PC-9 (cell line): ENCODE data around the gene GOLIM4. TPM values are rescaled to one million over a fixed set of nuclear protein-coding genes. Genes with fewer than 3 reads are reported as not detected.

Source experiments
- BruUV-seq: library from RNA; stranded (reverse); fragments of 400-500 nt; replicated peaks from 2 replicates; lab custom pipeline; 2021; lab: Mats Ljungman, UMichigan
- CTCF ChIA-PET: fragments of 300-600 bp; sonication (Branson Sonifier 250); formaldehyde crosslinking; loops from one replicate; lab custom pipeline; 2022; ENCODE audit warnings: antibody characterized with exemption; lab: Charles Lee
- POLR2A ChIA-PET: fragments of 300-600 bp; sonication (Branson Sonifier 250); formaldehyde crosslinking; loops from one replicate; lab custom pipeline; 2022; ENCODE audit warnings: antibody characterized with exemption; ENCODE audit not compliant: unreplicated experiment; lab: Charles Lee
- DNase-seq, 2 experiments: peaks; one replicate each; pipeline versions ENCODE4 v3.0.0 to v3.0.0-alpha.2; 2015 to 2022; ENCODE audit warnings: mixed read lengths in 1 of 2
- H2AFZ ChIP-seq: fragments of 200-600 bp; sonication (generic); 2 replicates; pipeline ENCODE4 v1.8.1; 2017; ENCODE audit warnings: antibody characterized with exemption
- H3F3A ChIP-seq: fragments of 200-600 bp; sonication (generic); 2 replicates; pipeline ENCODE4 v1.8.1; 2017; ENCODE audit warnings: antibody characterized with exemption, mild to moderate bottlenecking, low read depth; ENCODE audit not compliant: insufficient read depth
- H3K27ac ChIP-seq: fragments of 200-600 bp; sonication (generic); 2 replicates; pipeline ENCODE4 v1.6.1; 2016; ENCODE audit warnings: mixed run types
- H3K27me3 ChIP-seq: fragments of 200-600 bp; sonication (generic); 2 replicates; pipeline ENCODE4 v1.6.1; 2016; ENCODE audit warnings: low read depth, mixed run types; ENCODE audit not compliant: insufficient read depth
- H3K36me3 ChIP-seq: fragments of 200-600 bp; sonication (generic); 2 replicates; pipeline ENCODE4 v1.6.1; 2016; ENCODE audit warnings: low read depth, mixed run types
- H3K4me1 ChIP-seq: fragments of 200-600 bp; sonication (generic); replicated peaks from 2 replicates; pipeline ENCODE4 v1.6.1; 2016; ENCODE audit warnings: mixed run types; ENCODE audit not compliant: insufficient read depth
- H3K4me2 ChIP-seq: fragments of 200-600 bp; sonication (generic); 2 replicates; pipeline ENCODE4 v1.6.1; 2017; ENCODE audit warnings: mixed run types
- H3K4me3 ChIP-seq: fragments of 200-600 bp; sonication (generic); 2 replicates; pipeline ENCODE4 v1.6.1; 2016; ENCODE audit warnings: mixed run types
- H3K79me2 ChIP-seq: fragments of 200-600 bp; sonication (generic); 2 replicates; pipeline ENCODE4 v1.6.1; 2017; ENCODE audit warnings: low read depth, mixed run types
- H3K9me2 ChIP-seq: fragments of 200-600 bp; sonication (generic); 2 replicates; pipeline ENCODE4 v1.8.1; 2017; ENCODE audit warnings: mild to moderate bottlenecking; ENCODE audit not compliant: insufficient read depth
- H3K9me3 ChIP-seq: fragments of 200-600 bp; sonication (generic); 2 replicates; pipeline ENCODE4 v1.8.1; 2016; ENCODE audit warnings: low read depth; ENCODE audit not compliant: insufficient read depth
- H4K20me1 ChIP-seq: fragments of 200-600 bp; sonication (generic); 2 replicates; pipeline ENCODE4 v1.8.1; 2017; ENCODE audit not compliant: insufficient read depth
- CTCF ChIP-seq: fragments of 200-600 bp; sonication (generic); conservative IDR thresholded peaks from 2 replicates; pipeline ENCODE4 v1.6.1; 2017; ENCODE audit warnings: mixed run types, antibody characterized with exemption, mild to moderate bottlenecking, moderate library complexity
- EZH2 ChIP-seq: fragments of 200-600 bp; sonication (generic); IDR thresholded peaks from 2 replicates; pipeline ENCODE4 v1.8.0; 2017; ENCODE audit warnings: antibody characterized with exemption, low read depth
- intact Hi-C: fragments of 100-400 bp; cut with micrococcal nuclease; formaldehyde crosslinking; loops from one replicate; pipeline ENCODE4 v1.10.0; 2022; ENCODE audit not compliant: unreplicated experiment
- total RNA-seq: library from RNA; stranded (reverse); gene quantifications from 2 replicates; pipeline ENCODE4 v1.2.3, GENCODE V29; 2021

Gene GOLIM4
- total RNA-seq, 1 experiment from 2014 or later, result 17.5 TPM

DNA sequence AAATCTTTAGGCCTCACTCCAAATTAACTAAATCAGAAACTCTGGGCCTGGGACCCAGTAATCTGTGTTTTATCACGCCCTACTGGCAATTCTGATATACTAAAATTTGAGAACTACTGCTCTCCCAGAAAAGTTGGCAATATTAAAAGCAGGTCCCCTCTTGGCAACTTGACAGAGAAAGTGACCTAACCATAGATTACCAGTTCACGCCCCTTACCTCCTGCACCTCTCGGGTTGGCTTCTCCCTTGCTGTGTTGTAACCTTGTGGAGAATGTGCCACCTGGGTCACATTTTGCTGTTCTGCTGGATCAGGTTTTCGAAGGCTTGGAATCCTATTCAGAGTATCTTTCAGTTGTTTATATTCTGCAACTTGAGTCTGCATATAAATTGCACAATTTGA is 59.1 kb downstream of the GOLIM4 start:
- CTCF ChIA-PET, result no interaction called here
- no peaks in the 10 kb centered on the region for H3K27me3 ChIP-seq
- no peaks in the 10 kb centered on the region for H4K20me1 ChIP-seq
- no peak overlapping the region for H3K4me3 ChIP-seq
- no TSS peak for BruUV-seq
- H3K36me3 ChIP-seq, result no peaks in the 10 kb centered on the region
- no peaks in the 10 kb centered on the region for H3K9me2 ChIP-seq
- no peaks in the 10 kb centered on the region for H3K79me2 ChIP-seq
- POLR2A ChIA-PET, result no interaction called here
- intact Hi-C loops, result no loop called here
- H3K4me2 ChIP-seq, result no peak overlapping the region
- no peak overlapping the region for H3K27ac ChIP-seq
- H3K9me3 ChIP-seq, result no peaks in the 10 kb centered on the region
- no peaks in the 10 kb centered on the region for H3K4me1 ChIP-seq
- TF ChIP-seq EZH2 (no peak), CTCF (no peak)
- no peak overlapping the region for H2AFZ ChIP-seq
- DNase-seq, result no peak
- no peaks in the 10 kb centered on the region for H3F3A ChIP-seq

GRCh38 chr3:168034152-168034928 is 61.4 kb downstream of the GOLIM4 start:
- H3K27ac ChIP-seq, result no peak overlapping the region
- no peaks in the 10 kb centered on the region for H3K4me1 ChIP-seq
- no peaks in the 10 kb centered on the region for H3K79me2 ChIP-seq
- H4K20me1 ChIP-seq, result no peaks in the 10 kb centered on the region
- no peaks in the 10 kb centered on the region for H3F3A ChIP-seq
- H3K9me3 ChIP-seq, result no peaks in the 10 kb centered on the region
- H3K4me3 ChIP-seq, result no peak overlapping the region
- BruUV-seq, result no TSS peak
- H3K4me2 ChIP-seq, result no peak overlapping the region
- no peaks in the 10 kb centered on the region for H3K9me2 ChIP-seq
- ChIA-PET CTCF (no interaction called here), POLR2A (no interaction called here)
- no peak overlapping the region for H2AFZ ChIP-seq
- no peak for TF ChIP-seq CTCF
- TF ChIP-seq EZH2, result no peak
- no peak for DNase-seq
- intact Hi-C loops, result no loop called here
- H3K27me3 ChIP-seq, result no peaks in the 10 kb centered on the region
- H3K36me3 ChIP-seq, result no peaks in the 10 kb centered on the region

- Histone ChIP-seq H3K4me3 (no peak overlapping the region), H3K27ac (no peak overlapping the region), H3K9me2 (no peaks in the 10 kb centered on the region), H3K4me2 (no peak overlapping the region), H3K4me1 (no peaks in the 10 kb centered on the region), H4K20me1 (no peaks in the 10 kb centered on the region), H3K9me3 (no peaks in the 10 kb centered on the region), H2AFZ (no peak overlapping the region), H3K36me3 (no peaks in the 10 kb centered on the region), H3F3A (no peaks in the 10 kb centered on the region), H3K79me2 (no peaks in the 10 kb centered on the region), H3K27me3 (no peaks in the 10 kb centered on the region)
- POLR2A ChIA-PET, result interaction anchor here (0.6 kb wide), 1 partner anchor 129 kb away, joined by 7 read pairs; no protein-coding TSS in a partner anchor
- intact Hi-C loops, result no loop called here
- no peak for TF ChIP-seq CTCF
- no peak for TF ChIP-seq EZH2
- no peak for DNase-seq
- no TSS peak for BruUV-seq
- CTCF ChIA-PET, result no interaction called here
These were observed 65.1 kb downstream of the GOLIM4 start for GRCh38 chr3:168030577-168030976.
